ENCODE data around the gene VEPH1.

- TF ChIP-seq CTCF (IDR thresholded peaks at IDR 0.05) (no peak), POLR2A (IDR thresholded peaks at IDR 0.05) (no peak)
These were observed 133.3 kb downstream of the VEPH1 start for GRCh38 chr3:157369727-157370421.
